ENCODE data around the gene OCA2.

GRCh38 chr15:27821273-27821672, 277.8 kb downstream of the OCA2 start:
- TF ChIP-seq POLR2A (IDR thresholded peaks at IDR 0.05) (no peak), CTCF (IDR thresholded peaks at IDR 0.05) (no peak)
